CD8-positive, alpha-beta memory T cell (primary cell): ENCODE data around the gene FLYWCH1. TPM values are rescaled to one million over a fixed set of nuclear protein-coding genes. Genes with fewer than 3 reads are reported as not detected.

Experiments
- CTCF ChIA-PET: fragments of 350-600 bp; sonication (Branson Sonifier 250); formaldehyde crosslinking; loops from one replicate; lab custom pipeline; 2021; ENCODE audit warnings: antibody characterized with exemption; lab: Charles Lee
- POLR2A ChIA-PET: fragments of 350-600 bp; sonication (Branson Sonifier 250); formaldehyde crosslinking; loops from one replicate; lab custom pipeline; 2021; ENCODE audit warnings: antibody characterized with exemption; lab: Charles Lee
- DNase-seq, 5 donors: peaks; one replicate each; pipeline versions ENCODE4 v3.0.0 to v3.0.0-alpha.2; 2020 to 2022; ENCODE audit warnings: mixed read lengths in 1 of 5
- H3K27ac ChIP-seq: one replicate; pipeline ENCODE4 v1.7.0; 2013; ENCODE audit warnings: low read depth, mild to moderate bottlenecking, low read length, moderate library complexity
- H3K27me3 ChIP-seq: 2 replicates; pipeline ENCODE4 v1.7.0; 2013; ENCODE audit warnings: low read length, mild to moderate bottlenecking; ENCODE audit not compliant: insufficient read depth, poor library complexity, severe bottlenecking
- H3K36me3 ChIP-seq: 2 replicates; pipeline ENCODE4 v1.7.0; 2013; ENCODE audit warnings: mild to moderate bottlenecking, low read length, moderate library complexity; ENCODE audit not compliant: insufficient read depth
- H3K4me1 ChIP-seq: 2 replicates; pipeline ENCODE4 v1.7.0; 2013; ENCODE audit warnings: mild to moderate bottlenecking, low read length, moderate library complexity; ENCODE audit not compliant: insufficient read depth
- H3K4me3 ChIP-seq: 2 replicates; pipeline ENCODE4 v1.7.0; 2013; ENCODE audit warnings: mild to moderate bottlenecking, low read length
- H3K9me3 ChIP-seq: 2 replicates; pipeline ENCODE4 v1.7.0; 2013; ENCODE audit warnings: mild to moderate bottlenecking, low read length
- H3K27ac Mint-ChIP-seq, 8 donors: one replicate each; pipeline ENCODE4 v1.8.0; 2020 to 2021; ENCODE audit warnings: mixed read lengths in 8 of 8, mild to moderate bottlenecking in 6 of 8, inconsistent platforms in 3 of 8, moderate library complexity in 3 of 8
- H3K27me3 Mint-ChIP-seq, 2 donors: one replicate each; pipeline ENCODE4 v1.8.0; 2020 to 2021; ENCODE audit warnings: mixed read lengths in 2 of 2, mild to moderate bottlenecking in 1 of 2, moderate library complexity in 1 of 2
- H3K36me3 Mint-ChIP-seq, 3 donors: one replicate each; pipeline ENCODE4 v1.8.0; 2020 to 2021; ENCODE audit warnings: mixed read lengths in 3 of 3, inconsistent platforms in 1 of 3, mild to moderate bottlenecking in 1 of 3
- H3K4me1 Mint-ChIP-seq, 3 donors: one replicate each; pipeline ENCODE4 v1.8.0; 2020 to 2021; ENCODE audit warnings: mixed read lengths in 3 of 3, inconsistent platforms in 1 of 3, mild to moderate bottlenecking in 1 of 3
- H3K4me3 Mint-ChIP-seq, 7 donors: one replicate each; pipeline ENCODE4 v1.8.0; 2020 to 2021; ENCODE audit warnings: mixed read lengths in 7 of 7, mild to moderate bottlenecking in 6 of 7, moderate library complexity in 4 of 7, inconsistent platforms in 2 of 7
- H3K9me3 Mint-ChIP-seq, 5 donors: one replicate each; pipeline ENCODE4 v1.8.0; 2020 to 2022; ENCODE audit warnings: mixed read lengths in 5 of 5, mild to moderate bottlenecking in 3 of 5, moderate library complexity in 2 of 5, inconsistent platforms in 1 of 5
- polyA plus RNA-seq: library from polyadenylated mRNA; unstranded; fragments of 300-500 nt; fragmentation: Illumina TruSeq; gene quantifications from one replicate; pipeline ENCODE4 v1.2.3, GENCODE V29; 2021
- total RNA-seq, 2 experiments: library from RNA; stranded (reverse); gene quantifications; one replicate each; pipeline ENCODE4 v1.2.3, GENCODE V29; 2021

FLYWCH1 gene
- total and polyA plus RNA-seq, 3 experiments from 2014 or later = 20.9 to 39.8 (median 37.2) TPM

DNA sequence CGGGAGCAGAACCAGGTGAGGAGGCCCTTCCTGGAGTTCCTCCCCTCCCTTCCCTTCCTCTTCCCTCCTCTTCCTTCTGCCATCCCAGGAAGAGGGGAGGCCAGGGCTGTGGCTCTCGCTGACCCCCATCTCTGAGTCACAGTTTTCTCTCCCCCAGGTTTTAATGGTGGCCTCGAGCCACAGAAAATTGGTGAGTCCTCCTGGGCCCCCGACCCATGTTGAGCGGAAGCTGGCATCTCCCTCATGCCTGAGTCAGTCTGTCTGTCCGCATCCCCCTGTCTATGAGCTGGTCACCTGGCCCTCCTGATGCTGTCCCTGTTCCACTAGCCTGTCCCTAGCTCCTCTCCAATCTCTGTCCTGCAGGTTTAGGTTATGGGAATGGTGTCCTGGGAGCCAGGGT lies 88.2 kb downstream of the FLYWCH1 start:
- Mint-ChIP-seq H3K27ac (no peak overlapping the region), H3K4me3 (no peak overlapping the region), H3K4me1 (peaks cover 0 to 7% (median 6%) of the 10 kb centered on the region in 3 donors), H3K36me3 (no peaks in the 10 kb centered on the region), H3K27me3 (peaks cover 5 to 10% of the 10 kb centered on the region in 2 donors), H3K9me3 (peaks cover 0 to 2% (median 0%) of the 10 kb centered on the region in 5 donors)
- Histone ChIP-seq H3K4me1 (no peaks in the 10 kb centered on the region), H3K9me3 (no peaks in the 10 kb centered on the region), H3K27ac (no peak overlapping the region), H3K27me3 (no peaks in the 10 kb centered on the region), H3K36me3 (no peaks in the 10 kb centered on the region), H3K4me3 (no peak overlapping the region)
- no peak for DNase-seq
- POLR2A ChIA-PET = interaction anchor here (1.1 kb wide), 1 partner anchor 19 kb away, joined by 3 read pairs; no protein-coding TSS in a partner anchor
- CTCF ChIA-PET = interaction anchor here (14.4 kb wide), 1 partner anchor 27 kb away, joined by 289 read pairs; the partner anchor contains the start of genes HCFC1R1, THOC6 and TNFRSF12A

GRCh38 chr16:3000540-3000939 lies 88.8 kb downstream of the FLYWCH1 start:
- H3K4me1 Mint-ChIP-seq = peaks cover 0 to 8% (median 6%) of the 10 kb centered on the region in 3 donors
- H3K4me1 ChIP-seq = no peaks in the 10 kb centered on the region
- no peak overlapping the region for H3K4me3 Mint-ChIP-seq
- no peaks in the 10 kb centered on the region for H3K9me3 ChIP-seq
- H3K9me3 Mint-ChIP-seq = peaks cover 0 to 2% (median 0%) of the 10 kb centered on the region in 5 donors
- H3K27me3 ChIP-seq = no peaks in the 10 kb centered on the region
- POLR2A ChIA-PET = interaction anchor here (1.1 kb wide), 1 partner anchor 19 kb away, joined by 3 read pairs; no protein-coding TSS in a partner anchor
- peaks cover 8 to 10% of the 10 kb centered on the region in 2 donors for H3K27me3 Mint-ChIP-seq
- H3K36me3 Mint-ChIP-seq = no peaks in the 10 kb centered on the region
- no peak overlapping the region for H3K4me3 ChIP-seq
- H3K27ac ChIP-seq = no peak overlapping the region
- H3K27ac Mint-ChIP-seq = no peak overlapping the region
- no peaks in the 10 kb centered on the region for H3K36me3 ChIP-seq
- no peak for DNase-seq
- CTCF ChIA-PET = interaction anchor here (14.4 kb wide), 1 partner anchor 26 kb away, joined by 289 read pairs; the partner anchor contains the start of genes HCFC1R1, THOC6 and TNFRSF12A

Other genes with a start within 250 kb of the FLYWCH1 start
- gene KCTD5, start 229.4 kb upstream of the FLYWCH1 start, total RNA-seq = 10 to 100 TPM; 49.7 to 50.5 TPM
- 21.2 TPM for gene KCTD5, start 229.4 kb upstream of the FLYWCH1 start, polyA plus RNA-seq
- gene PRSS27, start 191.7 kb upstream of the FLYWCH1 start, total RNA-seq = 1 to 10 TPM; 1.3 to 1.6 TPM
- gene PRSS27, start 191.7 kb upstream of the FLYWCH1 start, polyA plus RNA-seq = not detected
- 100 to 1,000 TPM; 517 to 529 TPM for gene SRRM2, start 159.3 kb upstream of the FLYWCH1 start, total RNA-seq
- 130 TPM for gene SRRM2, start 159.3 kb upstream of the FLYWCH1 start, polyA plus RNA-seq
- gene ELOB, start 134.7 kb upstream of the FLYWCH1 start, total RNA-seq = 100 to 1,000 TPM; 322 to 338 TPM
- 274 TPM for gene ELOB, start 134.7 kb upstream of the FLYWCH1 start, polyA plus RNA-seq
- under 1 TPM; 0.15 to 0.22 TPM for gene PRSS33, start 124.4 kb upstream of the FLYWCH1 start, total RNA-seq
- not detected for gene PRSS33, start 124.4 kb upstream of the FLYWCH1 start, polyA plus RNA-seq
- not detected for gene PRSS41, start 113.5 kb upstream of the FLYWCH1 start, total RNA-seq
- not detected for gene PRSS41, start 113.5 kb upstream of the FLYWCH1 start, polyA plus RNA-seq
- gene PRSS21, start 94.7 kb upstream of the FLYWCH1 start, total RNA-seq = 1 to 10 TPM; 8.8 to 9.2 TPM
- 13.6 TPM for gene PRSS21, start 94.7 kb upstream of the FLYWCH1 start, polyA plus RNA-seq
- gene ZG16B, start 81.6 kb upstream of the FLYWCH1 start, total RNA-seq = under 1 TPM; 0.29 to 0.74 TPM
- not detected for gene ZG16B, start 81.6 kb upstream of the FLYWCH1 start, polyA plus RNA-seq
- not detected for gene PRSS22, start 53.8 kb upstream of the FLYWCH1 start, total RNA-seq
- not detected for gene PRSS22, start 53.8 kb upstream of the FLYWCH1 start, polyA plus RNA-seq
- 10 to 100 TPM; 24.7 to 27.2 TPM for gene FLYWCH2, start 28.7 kb upstream of the FLYWCH1 start, total RNA-seq
- gene FLYWCH2, start 28.7 kb upstream of the FLYWCH1 start, polyA plus RNA-seq = 24.0 TPM
- not detected for gene KREMEN2, start 52.3 kb downstream of the FLYWCH1 start, total RNA-seq
- gene KREMEN2, start 52.3 kb downstream of the FLYWCH1 start, polyA plus RNA-seq = not detected
- gene PAQR4, start 57.4 kb downstream of the FLYWCH1 start, total RNA-seq = 10 to 100 TPM; 38.7 to 39.0 TPM
- gene PAQR4, start 57.4 kb downstream of the FLYWCH1 start, polyA plus RNA-seq = 1.5 TPM
- 100 to 1,000 TPM; 103 to 112 TPM for gene PKMYT1, start 68.5 kb downstream of the FLYWCH1 start, total RNA-seq
- 0.18 TPM for gene PKMYT1, start 68.5 kb downstream of the FLYWCH1 start, polyA plus RNA-seq
- not detected for gene CLDN9, start 101.0 kb downstream of the FLYWCH1 start, total RNA-seq
- not detected for gene CLDN9, start 101.0 kb downstream of the FLYWCH1 start, polyA plus RNA-seq
- not detected for gene CLDN6, start 106.3 kb downstream of the FLYWCH1 start, total RNA-seq
- not detected for gene CLDN6, start 106.3 kb downstream of the FLYWCH1 start, polyA plus RNA-seq
- gene TNFRSF12A, start 108.4 kb downstream of the FLYWCH1 start, total RNA-seq = 1 to 10 TPM; 3.7 to 4.5 TPM
- 2.1 TPM for gene TNFRSF12A, start 108.4 kb downstream of the FLYWCH1 start, polyA plus RNA-seq
- gene HCFC1R1, start 112.0 kb downstream of the FLYWCH1 start, total RNA-seq = 10 to 100 TPM; 25.6 to 26.3 TPM
- gene HCFC1R1, start 112.0 kb downstream of the FLYWCH1 start, polyA plus RNA-seq = 23.7 TPM
- 10 to 100 TPM; 56.8 to 59.4 TPM for gene THOC6, start 112.1 kb downstream of the FLYWCH1 start, total RNA-seq
- 46.2 TPM for gene THOC6, start 112.1 kb downstream of the FLYWCH1 start, polyA plus RNA-seq
- not detected for gene BICDL2, start 125.0 kb downstream of the FLYWCH1 start, total RNA-seq
- not detected for gene BICDL2, start 125.0 kb downstream of the FLYWCH1 start, polyA plus RNA-seq
- gene MMP25, start 134.6 kb downstream of the FLYWCH1 start, total RNA-seq = 1 to 10 TPM; 1.5 to 1.9 TPM
- 0.90 TPM for gene MMP25, start 134.6 kb downstream of the FLYWCH1 start, polyA plus RNA-seq
- 100 to 1,000 TPM; 975 to 992 TPM for gene IL32, start 153.7 kb downstream of the FLYWCH1 start, total RNA-seq
- 3,843 TPM for gene IL32, start 153.7 kb downstream of the FLYWCH1 start, polyA plus RNA-seq
- gene ZSCAN10, start 187.4 kb downstream of the FLYWCH1 start, total RNA-seq = under 1 TPM in 1 of 2 experiments, not detected in 1; 0.15 TPM
- not detected for gene ZSCAN10, start 187.4 kb downstream of the FLYWCH1 start, polyA plus RNA-seq
- gene ZNF205, start 200.7 kb downstream of the FLYWCH1 start, total RNA-seq = under 1 TPM in 1 of 2 experiments, not detected in 1; 0.11 TPM
- not detected for gene ZNF205, start 200.7 kb downstream of the FLYWCH1 start, polyA plus RNA-seq
- 10 to 100 TPM; 10.4 to 10.5 TPM for gene ZNF213, start 223.1 kb downstream of the FLYWCH1 start, total RNA-seq
- 3.8 TPM for gene ZNF213, start 223.1 kb downstream of the FLYWCH1 start, polyA plus RNA-seq